ENCODE results near the gene PDE4C. TPM values are rescaled to one million over a fixed set of nuclear protein-coding genes. Genes with fewer than 3 reads are reported as not detected.
"Not testable (repeated sequence)": the region's sequence is repeated elsewhere in the genome, so short reads cannot be mapped to it uniquely, and the experiment has no call there.

The PDE4C gene
- total and polyA plus RNA-seq, 8 donors: 0.12 to 1.3 (median 0.37) TPM; not detected in 1

- Histone ChIP-seq H3K27me3 (no peaks in the 10 kb centered on the region), H3K36me3 (no peaks in the 10 kb centered on the region), H3K9me3 (no peaks in the 10 kb centered on the region), H3K4me3 (no peak overlapping the region), H3K27ac (no peak overlapping the region), H3K4me1 (no peaks in the 10 kb centered on the region)
- FAIRE-seq: no peak
- no peak for ATAC-seq
- no peak for TF ChIP-seq CTCF (IDR thresholded peaks at IDR 0.05)
- intact Hi-C loops (cut with DNase I): loop anchor here in 1 of 3 donors (10.0 kb wide), 1 partner anchor 47 kb away; no protein-coding TSS in a partner anchor
- no peak for DNase-seq
- WGBS, 2 donors: 76 to 85% methylated on average over 17 of the region's 17 CpGs
These were observed 8.1 kb downstream of the PDE4C start for GRCh38 chr19:18218159-18218558.

GRCh38 chr19:18216789-18217188, 9.4 kb downstream of the PDE4C start:
- Histone ChIP-seq H3K4me3 (no peak overlapping the region), H3K36me3 (no peaks in the 10 kb centered on the region), H3K27me3 (no peaks in the 10 kb centered on the region), H3K9me3 (no peaks in the 10 kb centered on the region), H3K27ac (no peak overlapping the region), H3K4me1 (no peaks in the 10 kb centered on the region)
- no peak for DNase-seq
- no peak for TF ChIP-seq CTCF (IDR thresholded peaks at IDR 0.05)
- no peak for ATAC-seq
- intact Hi-C loops (cut with DNase I): loop anchor here in 1 of 3 donors (10.0 kb wide), 1 partner anchor 48 kb away; no protein-coding TSS in a partner anchor
- WGBS, 2 donors: 93 to 94% methylated on average over 8 of the region's 8 CpGs
- no peak for FAIRE-seq

DNA sequence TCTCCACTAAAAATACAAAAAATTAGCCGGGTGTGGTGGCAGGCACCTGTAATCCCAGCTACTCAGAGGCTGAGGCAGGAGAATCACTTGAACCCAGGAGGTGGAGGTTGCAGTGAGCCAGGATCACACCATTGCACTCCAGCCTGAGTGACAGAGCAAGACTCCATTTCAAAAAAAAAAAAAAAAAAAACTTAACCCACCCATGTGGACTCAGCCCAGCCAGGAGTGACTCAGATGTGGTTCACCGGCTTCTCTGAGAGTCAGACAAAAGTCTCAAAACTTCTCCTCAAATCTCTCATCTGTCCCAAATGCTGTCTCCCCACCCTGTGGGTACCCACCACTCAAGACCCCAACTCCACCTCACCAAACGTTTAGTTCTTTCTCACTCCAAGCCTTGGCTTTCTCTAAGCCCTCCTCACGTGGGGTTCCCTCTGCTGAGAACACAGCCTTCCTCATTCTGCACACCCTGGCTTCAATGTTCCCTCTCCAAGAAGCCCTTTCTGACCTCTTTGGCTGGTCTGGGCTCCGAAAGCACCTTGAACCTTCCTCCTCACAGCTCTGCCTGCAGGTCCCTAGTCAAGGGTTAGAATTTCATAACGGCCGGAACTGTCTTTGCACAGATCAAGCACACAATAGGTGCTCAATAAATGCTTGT, 11.3 kb downstream of the PDE4C start:
- H3K27ac ChIP-seq: no peak overlapping the region
- H3K36me3 ChIP-seq: no peaks in the 10 kb centered on the region
- H3K4me1 ChIP-seq: no peaks in the 10 kb centered on the region
- H3K27me3 ChIP-seq: no peaks in the 10 kb centered on the region
- no peaks in the 10 kb centered on the region for H3K9me3 ChIP-seq
- DNase-seq: no peak
- intact Hi-C loops (cut with DNase I): loop anchor here in 2 of 3 donors (5.0 to 10.0 kb wide), 2 partner anchors 42 to 50 kb away; a partner anchor contains a TSS
- TF ChIP-seq CTCF (IDR thresholded peaks at IDR 0.05): no peak
- 67 to 71% methylated on average over 7 of the region's 7 CpGs for WGBS, 2 donors
- no peak overlapping the region for H3K4me3 ChIP-seq
- FAIRE-seq: no peak
- no peak for ATAC-seq

GRCh38 chr19:18211683-18212082, 14.6 kb downstream of the PDE4C start:
- WGBS, 2 donors: 73 to 79% methylated on average over 14 of the region's 14 CpGs
- no peak for TF ChIP-seq CTCF (IDR thresholded peaks at IDR 0.05)
- ATAC-seq: no peak
- Histone ChIP-seq H3K27ac (no peak overlapping the region), H3K4me3 (no peak overlapping the region), H3K27me3 (no peaks in the 10 kb centered on the region), H3K36me3 (no peaks in the 10 kb centered on the region), H3K9me3 (no peaks in the 10 kb centered on the region), H3K4me1 (no peaks in the 10 kb centered on the region)
- intact Hi-C loops (cut with DNase I): loop anchor here in 2 of 3 donors (5.0 to 10.0 kb wide), 2 partner anchors 46 to 53 kb away; a partner anchor contains a TSS
- no peak for FAIRE-seq
- no peak for DNase-seq

- WGBS, 2 donors: 70 to 89% methylated on average over 4 to 5 of the region's 5 CpGs
- not testable (repeated sequence) for H3K4me1 ChIP-seq, FAIRE-seq, H3K27me3 ChIP-seq, DNase-seq, ATAC-seq, H3K36me3 ChIP-seq, H3K9me3 ChIP-seq, H3K4me3 ChIP-seq, H3K27ac ChIP-seq
- intact Hi-C loops (cut with DNase I): loop anchor here in 2 of 3 donors (5.0 to 10.0 kb wide), 2 partner anchors 47 to 55 kb away; a partner anchor contains a TSS
These were observed 16.3 kb downstream of the PDE4C start for GRCh38 chr19:18209912-18210311.

Measured in pancreas (tissue), 10 donors.